Choroid plexus epithelial cell (primary cell): ENCODE measurements around the gene DNAJC1.

Experiments used
- DNase-seq: peaks from one replicate; pipeline ENCODE4 v3.0.0-alpha.2; 2010; ENCODE audit warnings: low read depth
- H3K4me3 ChIP-seq: 2 replicates; pipeline ENCODE4 v1.5.1; 2011; ENCODE audit warnings: low read depth, mild to moderate bottlenecking, control low read depth, low read length, moderate library complexity
- CTCF ChIP-seq: conservative IDR thresholded peaks from 2 replicates; pipeline ENCODE4 v1.5.1; 2011; ENCODE audit warnings: low read depth, mild to moderate bottlenecking, control low read depth, inconsistent platforms, low read length, moderate library complexity

The DNAJC1 gene

GRCh38 chr10:21910798-21911197 lies 92.7 kb downstream of the DNAJC1 start:
- H3K4me3 ChIP-seq, result no peak overlapping the region
- TF ChIP-seq CTCF, result no peak
- DNase-seq, result no peak

- no peak overlapping the region for H3K4me3 ChIP-seq
- TF ChIP-seq CTCF, result no peak
- no peak for DNase-seq
These were observed 96.1 kb downstream of the DNAJC1 start for GRCh38 chr10:21907436-21907835.

- no peak overlapping the region for H3K4me3 ChIP-seq
- no peak for TF ChIP-seq CTCF
- DNase-seq, result no peak
These were observed 98.6 kb downstream of the DNAJC1 start for GRCh38 chr10:21904930-21905329.

GRCh38 chr10:21899736-21900135 lies 103.8 kb downstream of the DNAJC1 start:
- TF ChIP-seq CTCF, result no peak
- no peak for DNase-seq
- no peak overlapping the region for H3K4me3 ChIP-seq

GRCh38 chr10:21895932-21896331 lies 107.6 kb downstream of the DNAJC1 start:
- no peak for TF ChIP-seq CTCF
- no peak for DNase-seq
- H3K4me3 ChIP-seq, result no peak overlapping the region

- H3K4me3 ChIP-seq, result no peak overlapping the region
- no peak for DNase-seq
- TF ChIP-seq CTCF, result no peak
These were observed 108.7 kb downstream of the DNAJC1 start for GRCh38 chr10:21894648-21895342.

GRCh38 chr10:21891439-21891838 lies 112.1 kb downstream of the DNAJC1 start:
- no peak for TF ChIP-seq CTCF
- H3K4me3 ChIP-seq, result no peak overlapping the region
- DNase-seq, result no peak
